ENCODE measurements around the gene CRYBB3. TPM values are rescaled to one million over a fixed set of nuclear protein-coding genes. Genes with fewer than 3 reads are reported as not detected.

The CRYBB3 gene
- total RNA-seq, 1 experiment from 2014 or later = 0.48 TPM

- Mint-ChIP-seq H3K9me3 (peaks cover 10% of the 10 kb centered on the region), H3K4me1 (no peaks in the 10 kb centered on the region), H3K27me3 (ENCODE audit: low read depth) (no peaks in the 10 kb centered on the region), H3K36me3 (peaks cover 19% of the 10 kb centered on the region), H3K27ac (no peak overlapping the region; the same call in 1 of the 2 replicates), H3K4me3 (no peak overlapping the region)
- ChIA-PET POLR2A (no interaction called here), CTCF (interaction anchor here (1.3 to 2.1 kb wide), 3 partner anchors 18 to 102 kb away, joined by 4 to 8 read pairs (median 6); no protein-coding TSS in a partner anchor)
- DNase-seq (ENCODE audit: low spot score) = no peak
- no peak for TF ChIP-seq GTF2I (CRISPR knock-in tag; conservative IDR thresholded peaks at IDR 0.05)
- TF ChIP-seq, protein P1, sequence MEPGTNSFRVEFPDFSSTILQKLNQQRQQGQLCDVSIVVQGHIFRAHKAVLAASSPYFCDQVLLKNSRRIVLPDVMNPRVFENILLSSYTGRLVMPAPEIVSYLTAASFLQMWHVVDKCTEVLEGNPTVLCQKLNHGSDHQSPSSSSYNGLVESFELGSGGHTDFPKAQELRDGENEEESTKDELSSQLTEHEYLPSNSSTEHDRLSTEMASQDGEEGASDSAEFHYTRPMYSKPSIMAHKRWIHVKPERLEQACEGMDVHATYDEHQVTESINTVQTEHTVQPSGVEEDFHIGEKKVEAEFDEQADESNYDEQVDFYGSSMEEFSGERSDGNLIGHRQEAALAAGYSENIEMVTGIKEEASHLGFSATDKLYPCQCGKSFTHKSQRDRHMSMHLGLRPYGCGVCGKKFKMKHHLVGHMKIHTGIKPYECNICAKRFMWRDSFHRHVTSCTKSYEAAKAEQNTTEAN (CRISPR knock-in tag; IDR thresholded peaks at IDR 0.05) = no peak
- no peak for TF ChIP-seq OVOL2 (CRISPR knock-in tag; IDR thresholded peaks at IDR 0.05; ENCODE audit: borderline replicate concordance)
- no peak for TF ChIP-seq ESRRA (CRISPR knock-in tag; IDR thresholded peaks at IDR 0.05; ENCODE audit: borderline replicate concordance)
- TF ChIP-seq, protein P2, sequence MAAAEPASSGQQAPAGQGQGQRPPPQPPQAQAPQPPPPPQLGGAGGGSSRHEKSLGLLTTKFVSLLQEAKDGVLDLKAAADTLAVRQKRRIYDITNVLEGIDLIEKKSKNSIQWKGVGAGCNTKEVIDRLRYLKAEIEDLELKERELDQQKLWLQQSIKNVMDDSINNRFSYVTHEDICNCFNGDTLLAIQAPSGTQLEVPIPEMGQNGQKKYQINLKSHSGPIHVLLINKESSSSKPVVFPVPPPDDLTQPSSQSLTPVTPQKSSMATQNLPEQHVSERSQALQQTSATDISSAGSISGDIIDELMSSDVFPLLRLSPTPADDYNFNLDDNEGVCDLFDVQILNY (CRISPR knock-in tag; IDR thresholded peaks at IDR 0.05) = no peak
- TF ChIP-seq NFATC4 (CRISPR knock-in tag; IDR thresholded peaks at IDR 0.05) = no peak
- TF ChIP-seq ERG (CRISPR knock-in tag; IDR thresholded peaks at IDR 0.05) = no peak
- TF ChIP-seq FOXP1 (CRISPR knock-in tag; IDR thresholded peaks at IDR 0.05; ENCODE audit: borderline replicate concordance) = no peak
- no peak for TF ChIP-seq RELA (CRISPR knock-in tag; IDR thresholded peaks at IDR 0.05; ENCODE audit: borderline replicate concordance)
- TF ChIP-seq ZNF219 (CRISPR knock-in tag; IDR thresholded peaks at IDR 0.05; ENCODE audit: borderline replicate concordance) = no peak
- TF ChIP-seq ZNF263 (CRISPR knock-in tag; IDR thresholded peaks at IDR 0.05; ENCODE audit: low read depth) = no peak
- TF ChIP-seq NR1H2 (CRISPR knock-in tag; IDR thresholded peaks at IDR 0.05) = no peak
- TF ChIP-seq, protein P3, sequence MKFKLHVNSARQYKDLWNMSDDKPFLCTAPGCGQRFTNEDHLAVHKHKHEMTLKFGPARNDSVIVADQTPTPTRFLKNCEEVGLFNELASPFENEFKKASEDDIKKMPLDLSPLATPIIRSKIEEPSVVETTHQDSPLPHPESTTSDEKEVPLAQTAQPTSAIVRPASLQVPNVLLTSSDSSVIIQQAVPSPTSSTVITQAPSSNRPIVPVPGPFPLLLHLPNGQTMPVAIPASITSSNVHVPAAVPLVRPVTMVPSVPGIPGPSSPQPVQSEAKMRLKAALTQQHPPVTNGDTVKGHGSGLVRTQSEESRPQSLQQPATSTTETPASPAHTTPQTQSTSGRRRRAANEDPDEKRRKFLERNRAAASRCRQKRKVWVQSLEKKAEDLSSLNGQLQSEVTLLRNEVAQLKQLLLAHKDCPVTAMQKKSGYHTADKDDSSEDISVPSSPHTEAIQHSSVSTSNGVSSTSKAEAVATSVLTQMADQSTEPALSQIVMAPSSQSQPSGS (CRISPR knock-in tag; IDR thresholded peaks at IDR 0.05; ENCODE audit: borderline replicate concordance, low read depth) = no peak
- TF ChIP-seq TEAD1 (CRISPR knock-in tag; IDR thresholded peaks at IDR 0.05) = no peak
- no peak for TF ChIP-seq ZBTB21 (CRISPR knock-in tag; IDR thresholded peaks at IDR 0.05; ENCODE audit: borderline replicate concordance)
- TF ChIP-seq, protein P4, sequence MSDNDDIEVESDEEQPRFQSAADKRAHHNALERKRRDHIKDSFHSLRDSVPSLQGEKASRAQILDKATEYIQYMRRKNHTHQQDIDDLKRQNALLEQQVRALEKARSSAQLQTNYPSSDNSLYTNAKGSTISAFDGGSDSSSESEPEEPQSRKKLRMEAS (CRISPR knock-in tag; IDR thresholded peaks at IDR 0.05) = no peak
- TF ChIP-seq CBFB (CRISPR knock-in tag; IDR thresholded peaks at IDR 0.05; ENCODE audit: low read depth) = no peak
- ATAC-seq = no peak
Observed at GRCh38 chr22:25183949-25184619, 15.6 kb upstream of the CRYBB3 start.

- no peaks in the 10 kb centered on the region for H3K27me3 Mint-ChIP-seq (ENCODE audit: low read depth)
- no peak overlapping the region for H3K27ac Mint-ChIP-seq
- no peak for ATAC-seq
- POLR2A ChIA-PET = no interaction called here
- H3K4me3 Mint-ChIP-seq = no peak overlapping the region
- CTCF ChIA-PET = interaction anchor here (1.3 kb wide), 1 partner anchor 16 kb away, joined by 5 read pairs; no protein-coding TSS in a partner anchor
- no peaks in the 10 kb centered on the region for H3K4me1 Mint-ChIP-seq
- H3K9me3 Mint-ChIP-seq = peaks cover 10% of the 10 kb centered on the region; the same call in 1 of the 2 replicates
- DNase-seq (ENCODE audit: low spot score) = no peak
- H3K36me3 Mint-ChIP-seq = peaks cover 24% of the 10 kb centered on the region
- TF ChIP-seq JAZF1 (CRISPR knock-in tag; IDR thresholded peaks at IDR 0.05) (no peak), ARID4B (CRISPR knock-in tag; IDR thresholded peaks at IDR 0.05; ENCODE audit: borderline replicate concordance) (no peak), NFYB (CRISPR knock-in tag; conservative IDR thresholded peaks at IDR 0.05; ENCODE audit: low read depth) (no peak), ZNF219 (CRISPR knock-in tag; IDR thresholded peaks at IDR 0.05; ENCODE audit: borderline replicate concordance) (no peak), CBFB (CRISPR knock-in tag; IDR thresholded peaks at IDR 0.05; ENCODE audit: low read depth) (no peak), GRHL2 (CRISPR knock-in tag; IDR thresholded peaks at IDR 0.05; ENCODE audit: insufficient replicate concordance, severe bottlenecking) (no peak), ZSCAN18 (CRISPR knock-in tag; IDR thresholded peaks at IDR 0.05) (no peak)
Observed at GRCh38 chr22:25186140-25186539, 13.5 kb upstream of the CRYBB3 start.

Measured in WTC11 (cell line).